DOHH2 (cell line): ENCODE measurements around the gene MCFD2.

Source experiments
- CTCF ChIP-seq: fragments of 200-600 bp; sonication (generic); IDR thresholded peaks from one replicate; pipeline ENCODE4 v1.5.1; 2014; ENCODE audit warnings: antibody characterized with exemption, mild to moderate bottlenecking, low read depth, low read length; ENCODE audit not compliant: poor library complexity, severe bottlenecking
- EZH2phosphoT487 ChIP-seq: fragments of 200-600 bp; sonication (generic); IDR thresholded peaks from 2 replicates; pipeline ENCODE4 v1.6.1; 2017; ENCODE audit warnings: borderline replicate concordance, mild to moderate bottlenecking, antibody characterized with exemption, low read length, moderate library complexity, mixed read lengths

GRCh38 chr2:46876741-46877384 is 38.7 kb downstream of the MCFD2 start:
- TF ChIP-seq CTCF (peak; percentile 44), EZH2phosphoT487 (no peak)
